Measurements from ENCODE around the gene WDR7.

- TF ChIP-seq CTCF (conservative IDR thresholded peaks at IDR 0.05; ENCODE audit: low read depth in 2 of 2) = no peak
- TF ChIP-seq POLR2AphosphoS5 (IDR thresholded peaks at IDR 0.05; ENCODE audit: low read depth) = no peak
- TF ChIP-seq ETS1 (IDR thresholded peaks at IDR 0.05) = no peak
- no peak for TF ChIP-seq EZH2phosphoT487 (IDR thresholded peaks at IDR 0.05; ENCODE audit: unreplicated experiment)
Measured at GRCh38 chr18:56952026-56952425, 300.9 kb downstream of the WDR7 start.
